Measurements from ENCODE around the gene PRKCZ.

Gene PRKCZ

GRCh38 chr1:2198571-2198970 lies 148.4 kb downstream of the PRKCZ start:
- DNase-seq = no peak

GRCh38 chr1:2199042-2199810 lies 149.0 kb downstream of the PRKCZ start:
- peak; percentile 75 for DNase-seq

GRCh38 chr1:2200308-2200943 lies 150.2 kb downstream of the PRKCZ start:
- DNase-seq = no peak

DNA sequence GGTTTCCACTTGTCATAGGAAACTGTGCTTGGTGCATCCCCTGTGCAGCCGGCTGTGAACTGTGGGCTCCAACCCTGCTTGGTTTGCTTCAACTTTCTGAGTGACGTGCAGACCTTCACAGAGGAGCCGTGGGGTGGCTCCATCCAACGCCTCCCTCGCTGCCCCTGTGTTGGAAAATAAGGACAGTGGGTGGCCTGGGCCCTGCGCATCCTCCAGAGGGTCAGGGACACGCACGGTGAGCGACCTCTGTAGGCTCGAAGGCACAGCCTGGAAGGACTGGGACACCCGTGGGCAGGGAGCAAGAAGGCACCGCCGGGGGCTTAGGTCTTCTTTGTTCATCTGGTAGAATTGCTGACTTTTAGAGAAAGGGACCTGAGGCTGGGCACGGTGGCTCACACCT lies 150.9 kb downstream of the PRKCZ start:
- DNase-seq = no peak

DNA sequence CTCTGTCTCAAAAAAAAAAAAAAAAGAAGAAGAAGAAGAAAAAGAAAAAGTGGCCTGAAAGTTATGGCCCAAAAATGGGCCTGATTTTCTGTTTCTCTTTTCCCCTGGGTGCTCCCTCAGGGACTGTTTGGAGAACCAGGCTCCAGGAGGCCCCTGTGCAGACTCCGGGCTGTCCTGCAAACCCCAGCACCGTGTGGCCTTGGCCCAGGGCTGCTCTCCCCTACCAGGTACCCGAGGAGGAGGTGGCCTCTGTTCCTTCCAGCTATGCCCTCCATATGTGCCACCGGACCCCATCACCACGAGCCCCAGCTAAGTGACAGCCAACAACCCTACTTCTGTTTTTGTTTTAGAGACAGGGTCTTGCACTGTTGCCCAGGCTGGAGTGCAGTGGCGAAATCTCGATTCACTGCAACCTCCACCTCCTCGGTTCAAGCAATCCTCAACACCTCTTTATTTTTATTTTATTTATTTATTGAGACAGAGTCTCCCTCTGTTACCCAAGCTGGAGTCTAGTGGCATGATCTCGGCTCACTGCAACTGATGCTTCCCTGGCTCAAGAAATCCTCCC lies 151.9 kb downstream of the PRKCZ start:
- DNase-seq = no peak

GRCh38 chr1:2202843-2203601 lies 152.8 kb downstream of the PRKCZ start:
- DNase-seq = no peak

- no peak for DNase-seq
Observed at GRCh38 chr1:2203671-2204414, 153.6 kb downstream of the PRKCZ start.

GRCh38 chr1:2204415-2205190 lies 154.4 kb downstream of the PRKCZ start:
- peak; percentile 90 for DNase-seq

GRCh38 chr1:2205191-2205952 lies 155.2 kb downstream of the PRKCZ start:
- DNase-seq = no peak

- DNase-seq = no peak
Observed at GRCh38 chr1:2206813-2207487, 156.7 kb downstream of the PRKCZ start.

GRCh38 chr1:2208309-2209239 lies 158.4 kb downstream of the PRKCZ start:
- DNase-seq = no peak

- DNase-seq = no peak
Observed at GRCh38 chr1:2209400-2210083, 159.3 kb downstream of the PRKCZ start.

- DNase-seq = no peak
Observed at GRCh38 chr1:2210084-2210653, 160.0 kb downstream of the PRKCZ start.

DNA sequence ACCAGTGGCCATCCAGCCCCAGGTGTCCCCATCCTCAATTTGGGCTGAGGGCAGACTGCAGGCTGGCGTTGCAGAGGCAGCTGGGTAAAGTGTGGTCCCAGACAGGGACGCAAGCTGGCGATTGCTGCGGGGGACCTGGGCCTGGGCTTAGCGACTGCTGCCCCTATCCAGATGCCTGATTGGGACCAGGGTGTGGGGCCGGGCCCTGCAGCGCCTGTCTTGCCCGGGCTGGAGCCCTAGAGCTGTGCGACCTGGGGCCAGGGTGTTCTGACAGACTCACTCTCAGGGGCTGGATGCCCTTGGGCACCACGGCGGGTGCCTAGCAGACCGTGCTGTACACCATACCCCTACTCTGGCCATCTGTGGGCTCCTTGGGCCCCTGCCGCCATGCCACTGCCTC lies 160.6 kb downstream of the PRKCZ start:
- no peak for DNase-seq

GRCh38 chr1:2212274-2212531 lies 162.0 kb downstream of the PRKCZ start:
- DNase-seq = no peak

DNA sequence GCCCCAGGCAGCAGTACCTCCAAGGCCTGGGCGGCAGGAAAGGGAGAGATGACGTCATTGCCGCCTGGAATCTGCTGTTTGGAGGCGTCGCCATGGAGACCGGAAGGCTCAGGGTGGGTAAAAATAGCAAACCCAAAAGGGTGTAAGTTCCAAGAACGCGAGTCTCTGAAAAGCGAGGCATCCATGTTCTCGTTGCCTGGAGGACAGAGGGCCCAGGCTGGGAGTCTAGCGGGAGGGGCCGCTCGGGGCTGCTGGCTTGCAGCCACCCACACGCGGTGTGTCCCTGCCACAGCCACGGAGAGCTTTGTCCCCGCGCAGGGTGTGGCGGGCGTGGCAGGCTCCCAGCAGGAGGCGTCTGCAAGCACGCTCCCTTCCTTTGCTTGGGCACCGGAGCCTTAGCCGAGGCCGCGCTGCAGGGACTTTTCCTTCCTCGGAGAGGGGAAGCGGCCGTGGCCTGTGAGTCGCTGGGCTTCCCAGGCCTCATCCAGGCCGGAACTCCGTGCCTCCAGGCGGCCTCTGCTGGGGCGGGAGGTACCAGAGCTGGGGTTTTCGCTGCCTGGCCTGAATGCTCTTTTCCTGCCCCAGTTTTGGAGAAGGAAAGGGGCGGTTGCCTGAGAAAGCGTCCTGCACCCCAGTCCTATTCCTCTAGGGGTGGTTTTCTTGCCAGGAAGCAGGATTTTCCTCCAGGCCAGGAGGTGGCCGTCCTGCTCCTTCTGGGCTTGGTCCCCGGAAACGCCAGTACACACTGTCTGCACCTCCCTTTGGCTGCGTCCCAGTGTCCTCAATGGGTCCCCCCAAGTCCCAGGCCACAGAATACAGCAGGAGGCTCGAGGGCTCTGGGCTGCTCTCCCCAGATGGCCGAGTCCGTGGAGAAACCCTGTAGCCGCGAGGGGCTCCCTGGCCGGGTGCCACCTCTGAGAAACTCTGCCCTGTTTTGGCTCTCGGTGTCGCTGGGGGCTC lies 162.6 kb downstream of the PRKCZ start:
- peak; percentile 56 for DNase-seq

All from stimulated activated CD4-positive, alpha-beta T cell treated with anti-CD3 and anti-CD28 coated beads, Interleukin-4, amount 100 ng/mL, for 1 hour (primary cell).